ENCODE data around the gene HDX. TPM values are rescaled to one million over a fixed set of nuclear protein-coding genes. Genes with fewer than 3 reads are reported as not detected.

The HDX gene
- total and polyA plus RNA-seq, 2 donors from 2014 or later, result 1.9 to 5.9 TPM

- DNase-seq (no peak), FAIRE-seq (no peak)
- Histone ChIP-seq H3K9ac (ENCODE audit: low read length in 3 of 3) (no peak overlapping the region), H3K27ac (ENCODE audit: low read depth in 2 of 2, low read length in 2 of 2) (no peak overlapping the region), H3K27me3 (ENCODE audit: control insufficient read depth, insufficient read depth, low read length) (no peaks in the 10 kb centered on the region), H3K4me3 (ENCODE audit: low read length in 3 of 3) (no peak overlapping the region), H3K9me3 (ENCODE audit: control insufficient read depth in 2 of 3, insufficient read depth in 1 of 3, low read length in 3 of 3) (no peaks in the 10 kb centered on the region), H3K36me3 (ENCODE audit: control insufficient read depth in 2 of 3, insufficient read depth in 3 of 3, low read length in 3 of 3) (no peaks in the 10 kb centered on the region), H3K4me1 (ENCODE audit: control insufficient read depth in 2 of 3, insufficient read depth in 2 of 3, low read depth in 1 of 3, low read length in 3 of 3) (no peaks in the 10 kb centered on the region)
- TF ChIP-seq, protein P1, sequence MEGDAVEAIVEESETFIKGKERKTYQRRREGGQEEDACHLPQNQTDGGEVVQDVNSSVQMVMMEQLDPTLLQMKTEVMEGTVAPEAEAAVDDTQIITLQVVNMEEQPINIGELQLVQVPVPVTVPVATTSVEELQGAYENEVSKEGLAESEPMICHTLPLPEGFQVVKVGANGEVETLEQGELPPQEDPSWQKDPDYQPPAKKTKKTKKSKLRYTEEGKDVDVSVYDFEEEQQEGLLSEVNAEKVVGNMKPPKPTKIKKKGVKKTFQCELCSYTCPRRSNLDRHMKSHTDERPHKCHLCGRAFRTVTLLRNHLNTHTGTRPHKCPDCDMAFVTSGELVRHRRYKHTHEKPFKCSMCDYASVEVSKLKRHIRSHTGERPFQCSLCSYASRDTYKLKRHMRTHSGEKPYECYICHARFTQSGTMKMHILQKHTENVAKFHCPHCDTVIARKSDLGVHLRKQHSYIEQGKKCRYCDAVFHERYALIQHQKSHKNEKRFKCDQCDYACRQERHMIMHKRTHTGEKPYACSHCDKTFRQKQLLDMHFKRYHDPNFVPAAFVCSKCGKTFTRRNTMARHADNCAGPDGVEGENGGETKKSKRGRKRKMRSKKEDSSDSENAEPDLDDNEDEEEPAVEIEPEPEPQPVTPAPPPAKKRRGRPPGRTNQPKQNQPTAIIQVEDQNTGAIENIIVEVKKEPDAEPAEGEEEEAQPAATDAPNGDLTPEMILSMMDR (IDR thresholded peaks at IDR 0.05; ENCODE audit: borderline replicate concordance, extremely low read depth, insufficient read depth), result no peak
- intact Hi-C loops (cut with DNase I), result no loop called here
Observed at GRCh38 chrX:84487365-84488353, 14.6 kb downstream of the HDX start.

DNA sequence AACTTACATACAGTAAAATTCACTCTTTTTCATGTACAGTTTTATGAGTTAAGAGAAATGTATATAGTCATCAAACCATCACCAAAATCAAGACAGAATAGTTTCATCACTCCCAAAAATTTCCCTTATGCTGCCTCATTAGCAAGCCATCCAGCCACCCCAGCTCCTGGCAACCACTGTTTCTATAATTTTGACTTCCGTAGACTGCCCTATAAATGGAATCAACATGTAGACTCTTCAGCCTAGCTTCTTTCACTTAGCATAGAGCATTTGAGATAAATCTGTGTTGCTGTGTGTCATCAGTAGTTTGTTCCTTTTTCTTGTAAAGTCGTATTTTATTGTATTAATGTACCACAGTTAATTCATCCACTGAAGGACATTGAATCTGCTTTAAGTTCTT, 23.2 kb downstream of the HDX start:
- TF ChIP-seq, protein P1 (IDR thresholded peaks at IDR 0.05; ENCODE audit: borderline replicate concordance, extremely low read depth, insufficient read depth), result no peak
- FAIRE-seq (peak; percentile 74), DNase-seq (no peak)
- Histone ChIP-seq H3K9ac (ENCODE audit: low read length in 3 of 3) (no peak overlapping the region), H3K27ac (ENCODE audit: low read depth in 2 of 2, low read length in 2 of 2) (no peak overlapping the region), H3K27me3 (ENCODE audit: control insufficient read depth, insufficient read depth, low read length) (no peaks in the 10 kb centered on the region), H3K9me3 (ENCODE audit: control insufficient read depth in 2 of 3, insufficient read depth in 1 of 3, low read length in 3 of 3) (no peaks in the 10 kb centered on the region), H3K4me1 (ENCODE audit: control insufficient read depth in 2 of 3, insufficient read depth in 2 of 3, low read depth in 1 of 3, low read length in 3 of 3) (no peaks in the 10 kb centered on the region), H3K36me3 (ENCODE audit: control insufficient read depth in 2 of 3, insufficient read depth in 3 of 3, low read length in 3 of 3) (no peaks in the 10 kb centered on the region), H3K4me3 (ENCODE audit: low read length in 3 of 3) (no peak overlapping the region)
- intact Hi-C loops (cut with DNase I), result no loop called here

DNA sequence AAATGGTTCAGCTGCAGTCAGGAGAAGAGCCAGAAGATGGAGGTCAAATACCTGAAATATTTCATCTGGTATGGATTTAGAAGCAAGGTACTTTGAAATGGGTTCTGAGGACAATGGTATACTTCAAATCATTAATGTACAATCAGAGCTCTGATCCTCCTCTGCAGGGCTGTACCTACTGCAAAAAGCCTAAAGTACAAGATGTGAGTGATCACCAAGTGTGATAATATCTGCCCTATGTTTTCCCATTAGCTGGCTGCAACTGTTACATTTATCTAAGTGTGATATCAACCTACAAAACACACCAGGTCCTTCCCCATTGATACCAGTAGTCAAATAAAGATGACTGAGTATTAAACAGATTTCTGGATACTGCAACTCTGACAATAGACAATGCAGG, 25.1 kb downstream of the HDX start:
- TF ChIP-seq, protein P1 (IDR thresholded peaks at IDR 0.05; ENCODE audit: borderline replicate concordance, extremely low read depth, insufficient read depth), result no peak
- Histone ChIP-seq H3K27me3 (ENCODE audit: control insufficient read depth, insufficient read depth, low read length) (no peaks in the 10 kb centered on the region), H3K9ac (ENCODE audit: low read length in 3 of 3) (no peak overlapping the region), H3K9me3 (ENCODE audit: control insufficient read depth in 2 of 3, insufficient read depth in 1 of 3, low read length in 3 of 3) (no peaks in the 10 kb centered on the region), H3K36me3 (ENCODE audit: control insufficient read depth in 2 of 3, insufficient read depth in 3 of 3, low read length in 3 of 3) (no peaks in the 10 kb centered on the region), H3K27ac (ENCODE audit: low read depth in 2 of 2, low read length in 2 of 2) (no peak overlapping the region), H3K4me3 (ENCODE audit: low read length in 3 of 3) (no peak overlapping the region), H3K4me1 (ENCODE audit: control insufficient read depth in 2 of 3, insufficient read depth in 2 of 3, low read depth in 1 of 3, low read length in 3 of 3) (no peaks in the 10 kb centered on the region)
- no peak for FAIRE-seq
- intact Hi-C loops (cut with DNase I), result no loop called here
- DNase-seq, result no peak
